ENCODE results near the gene BBOX1.

DNA sequence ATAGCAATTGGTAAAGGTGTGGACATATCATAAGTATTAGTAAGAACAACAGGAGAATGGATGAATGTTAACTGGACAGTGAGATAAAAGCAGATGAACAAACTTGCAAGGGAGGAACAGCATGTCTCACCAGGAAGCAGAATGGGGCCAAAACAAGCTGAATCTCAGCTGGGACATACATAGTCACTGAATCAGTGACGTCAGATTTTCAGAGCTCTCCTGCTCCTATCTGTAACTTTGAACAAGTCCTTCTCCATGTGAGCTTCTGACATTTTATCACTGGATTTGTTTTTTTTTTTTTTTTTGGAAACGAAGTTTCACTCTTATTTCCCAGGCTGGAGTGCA, 118.7 kb downstream of the BBOX1 start:
- TF ChIP-seq, protein P1, sequence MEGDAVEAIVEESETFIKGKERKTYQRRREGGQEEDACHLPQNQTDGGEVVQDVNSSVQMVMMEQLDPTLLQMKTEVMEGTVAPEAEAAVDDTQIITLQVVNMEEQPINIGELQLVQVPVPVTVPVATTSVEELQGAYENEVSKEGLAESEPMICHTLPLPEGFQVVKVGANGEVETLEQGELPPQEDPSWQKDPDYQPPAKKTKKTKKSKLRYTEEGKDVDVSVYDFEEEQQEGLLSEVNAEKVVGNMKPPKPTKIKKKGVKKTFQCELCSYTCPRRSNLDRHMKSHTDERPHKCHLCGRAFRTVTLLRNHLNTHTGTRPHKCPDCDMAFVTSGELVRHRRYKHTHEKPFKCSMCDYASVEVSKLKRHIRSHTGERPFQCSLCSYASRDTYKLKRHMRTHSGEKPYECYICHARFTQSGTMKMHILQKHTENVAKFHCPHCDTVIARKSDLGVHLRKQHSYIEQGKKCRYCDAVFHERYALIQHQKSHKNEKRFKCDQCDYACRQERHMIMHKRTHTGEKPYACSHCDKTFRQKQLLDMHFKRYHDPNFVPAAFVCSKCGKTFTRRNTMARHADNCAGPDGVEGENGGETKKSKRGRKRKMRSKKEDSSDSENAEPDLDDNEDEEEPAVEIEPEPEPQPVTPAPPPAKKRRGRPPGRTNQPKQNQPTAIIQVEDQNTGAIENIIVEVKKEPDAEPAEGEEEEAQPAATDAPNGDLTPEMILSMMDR (IDR thresholded peaks at IDR 0.05) = no peak
- TF ChIP-seq POLR2AphosphoS5 (IDR thresholded peaks at IDR 0.05) = no peak

Data from suprapubic skin (tissue), 3 donors.